Measurements from ENCODE around the gene PLCB2.

PLCB2 gene

GRCh38 chr15:40263024-40263754, 44.5 kb downstream of the PLCB2 start:
- TF ChIP-seq POLR2AphosphoS5 (IDR thresholded peaks at IDR 0.05; ENCODE audit: low read depth, low read length) (no peak), SIN3A (IDR thresholded peaks at IDR 0.05; ENCODE audit: borderline replicate concordance, insufficient read depth, low read length) (no peak), REST (IDR thresholded peaks at IDR 0.05; ENCODE audit: insufficient read depth in 1 of 2, low read depth in 2 of 2, low read length in 2 of 2) (no peak), TAF1 (IDR thresholded peaks at IDR 0.05; ENCODE audit: borderline replicate concordance, insufficient read depth, low read length) (no peak), FOXP2 (optimal IDR thresholded peaks at IDR 0.05; ENCODE audit: borderline replicate concordance, extremely low read depth, extremely low read length, insufficient read depth) (no peak)

- TF ChIP-seq TAF1 (IDR thresholded peaks at IDR 0.05; ENCODE audit: borderline replicate concordance, insufficient read depth, low read length) (no peak), POLR2AphosphoS5 (IDR thresholded peaks at IDR 0.05; ENCODE audit: low read depth, low read length) (no peak), SIN3A (IDR thresholded peaks at IDR 0.05; ENCODE audit: borderline replicate concordance, insufficient read depth, low read length) (no peak), REST (IDR thresholded peaks at IDR 0.05; ENCODE audit: insufficient read depth in 1 of 2, low read depth in 2 of 2, low read length in 2 of 2) (no peak), FOXP2 (optimal IDR thresholded peaks at IDR 0.05; ENCODE audit: borderline replicate concordance, extremely low read depth, extremely low read length, insufficient read depth) (no peak)
Measured at GRCh38 chr15:40259021-40259420, 48.7 kb downstream of the PLCB2 start.

GRCh38 chr15:40258544-40258943, 49.2 kb downstream of the PLCB2 start:
- TF ChIP-seq SIN3A (IDR thresholded peaks at IDR 0.05; ENCODE audit: borderline replicate concordance, insufficient read depth, low read length) = no peak
- no peak for TF ChIP-seq FOXP2 (optimal IDR thresholded peaks at IDR 0.05; ENCODE audit: borderline replicate concordance, extremely low read depth, extremely low read length, insufficient read depth)
- TF ChIP-seq REST (IDR thresholded peaks at IDR 0.05; ENCODE audit: insufficient read depth in 1 of 2, low read depth in 2 of 2, low read length in 2 of 2) = no peak
- TF ChIP-seq TAF1 (IDR thresholded peaks at IDR 0.05; ENCODE audit: borderline replicate concordance, insufficient read depth, low read length) = no peak

- TF ChIP-seq SIN3A (IDR thresholded peaks at IDR 0.05; ENCODE audit: borderline replicate concordance, insufficient read depth, low read length) (no peak), TAF1 (IDR thresholded peaks at IDR 0.05; ENCODE audit: borderline replicate concordance, insufficient read depth, low read length) (no peak), POLR2AphosphoS5 (IDR thresholded peaks at IDR 0.05; ENCODE audit: low read depth, low read length) (no peak), FOXP2 (optimal IDR thresholded peaks at IDR 0.05; ENCODE audit: borderline replicate concordance, extremely low read depth, extremely low read length, insufficient read depth) (no peak), REST (IDR thresholded peaks at IDR 0.05; ENCODE audit: insufficient read depth in 1 of 2, low read depth in 2 of 2, low read length in 2 of 2) (no peak)
Measured at GRCh38 chr15:40257656-40258450, 49.9 kb downstream of the PLCB2 start.
